Activated CD4-positive, alpha-beta T cell treated with anti-CD3 and anti-CD28 coated beads, Interleukin-2, Interleukin-4, amounts not matched to agents 100 ng/mL and 50 ng/mL, durations not matched to agents 16 hours and 8 hours (primary cell): ENCODE data around the gene AVPR2.

ENCODE experiments used
- DNase-seq: peaks from one replicate; pipeline ENCODE4 v3.0.0-alpha.2; 2020; ENCODE audit warnings: low spot score

Gene AVPR2

DNA sequence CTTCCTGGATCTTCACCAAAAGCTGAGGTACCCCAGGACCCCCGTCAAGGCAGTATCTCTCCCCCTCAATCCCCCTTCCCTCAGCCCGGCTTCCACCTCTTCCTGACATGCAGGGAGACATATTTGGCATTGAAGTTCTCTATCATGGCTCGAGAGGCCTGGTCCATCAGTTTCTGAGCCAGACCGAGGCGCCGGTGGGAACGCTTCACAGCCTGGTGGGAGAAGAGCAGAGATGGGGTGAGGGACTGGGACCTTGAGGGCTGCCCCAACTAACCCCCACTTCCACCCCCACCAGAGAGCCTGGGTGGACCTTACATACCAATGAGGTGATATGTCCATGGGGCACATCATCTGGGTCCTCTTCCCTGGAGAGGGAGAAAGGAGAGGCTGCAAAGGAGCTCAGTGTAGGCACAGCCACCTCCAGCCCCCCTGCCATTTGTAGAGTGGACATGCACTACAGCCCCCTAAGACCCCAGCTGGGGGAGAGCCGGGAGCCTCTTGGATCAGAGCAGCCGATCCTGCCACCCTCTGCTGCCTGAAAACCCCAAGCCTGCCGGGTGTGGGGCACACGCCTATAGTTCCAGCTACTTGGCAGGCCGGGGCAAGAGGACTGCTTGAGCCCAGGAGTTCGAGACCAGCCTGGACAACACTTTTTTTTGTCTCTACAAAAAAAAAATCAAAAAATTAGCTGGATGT is 27.9 kb downstream of the AVPR2 start:
- DNase-seq, result no peak

DNA sequence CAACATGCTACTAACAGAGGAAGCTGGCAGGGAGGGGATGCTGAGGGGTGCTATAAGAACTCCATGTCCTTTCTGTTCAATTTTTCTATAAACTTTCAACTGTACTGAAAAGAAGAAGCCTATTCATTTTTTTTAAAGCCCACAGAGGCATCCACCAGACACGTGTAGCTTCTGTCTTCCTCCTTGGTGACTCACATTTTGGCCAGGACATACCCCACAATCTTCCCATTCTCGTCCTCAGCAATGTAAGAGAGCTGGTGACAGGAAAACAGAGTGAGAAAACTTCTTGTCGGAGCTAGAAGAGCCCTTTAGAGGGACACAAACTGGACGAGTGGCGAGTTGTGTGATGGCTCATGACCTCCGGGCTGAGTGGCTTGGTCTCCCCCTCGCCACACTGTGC is 29.3 kb downstream of the AVPR2 start:
- DNase-seq, result no peak

DNA sequence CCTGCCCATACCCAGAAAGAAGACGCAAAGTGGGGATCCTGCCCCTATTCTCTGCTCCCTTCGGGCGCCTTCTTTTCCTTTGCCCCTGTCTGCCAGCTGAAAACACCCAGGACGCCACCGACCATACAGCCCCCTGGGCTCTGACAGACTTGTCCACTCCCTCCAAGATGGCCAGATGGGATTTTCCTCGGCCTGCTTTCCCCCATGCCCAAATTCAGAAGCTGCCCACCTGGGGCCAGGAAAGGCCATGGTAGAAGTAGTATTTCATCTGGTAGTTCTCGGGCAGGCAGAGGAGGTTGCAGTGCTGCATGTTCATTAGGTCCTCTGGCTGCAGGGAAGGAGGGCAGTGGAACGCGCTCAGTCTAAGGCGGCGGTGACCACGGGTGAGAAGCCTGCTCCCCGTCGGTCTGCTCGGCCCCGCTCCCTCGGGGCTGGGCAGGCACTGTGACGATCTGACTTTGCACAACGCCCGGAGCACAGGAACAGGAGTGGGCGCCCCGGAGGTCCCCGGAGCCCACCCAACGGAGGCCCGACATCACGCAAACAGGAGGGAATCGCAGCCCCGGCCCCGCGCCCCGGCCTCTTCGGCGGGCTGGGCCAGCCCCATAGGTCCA is 29.8 kb downstream of the AVPR2 start:
- no peak for DNase-seq

DNA sequence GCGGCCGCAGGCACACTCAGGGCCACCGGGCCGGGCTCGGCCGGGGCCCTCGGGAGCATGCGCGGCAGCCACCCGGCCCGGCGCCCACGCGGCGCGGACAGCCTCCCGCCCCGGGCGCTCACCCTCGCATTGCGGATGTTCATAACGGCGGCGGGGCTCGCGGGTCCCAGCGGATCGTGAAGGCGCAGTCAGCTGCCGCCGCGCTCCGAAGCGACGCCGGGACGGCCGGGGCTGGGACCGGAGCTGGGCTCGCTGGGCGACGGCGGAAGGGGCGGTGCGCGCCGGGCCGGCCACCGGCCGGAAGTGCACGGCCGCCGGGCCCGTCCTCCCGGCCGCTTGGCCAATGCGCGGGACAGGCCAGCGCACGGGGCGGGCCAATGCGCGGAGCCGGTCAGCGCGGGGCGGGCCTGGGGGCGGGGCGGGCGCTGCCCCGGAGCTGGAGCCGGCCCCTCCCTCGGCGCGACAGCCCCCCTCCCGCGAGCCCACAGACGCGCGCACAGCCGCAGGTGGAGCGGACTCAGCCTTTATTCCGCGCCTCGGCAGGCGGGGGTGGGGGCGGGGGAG is 30.4 kb downstream of the AVPR2 start, which contains the start of gene NAA10:
TSS of gene NAA10 (minus strand) at position 276 of the 564 bp plus-strand sequence. CDS start at position 143, 133 bp downstream.
- DNase-seq, result peak; percentile 69

DNA sequence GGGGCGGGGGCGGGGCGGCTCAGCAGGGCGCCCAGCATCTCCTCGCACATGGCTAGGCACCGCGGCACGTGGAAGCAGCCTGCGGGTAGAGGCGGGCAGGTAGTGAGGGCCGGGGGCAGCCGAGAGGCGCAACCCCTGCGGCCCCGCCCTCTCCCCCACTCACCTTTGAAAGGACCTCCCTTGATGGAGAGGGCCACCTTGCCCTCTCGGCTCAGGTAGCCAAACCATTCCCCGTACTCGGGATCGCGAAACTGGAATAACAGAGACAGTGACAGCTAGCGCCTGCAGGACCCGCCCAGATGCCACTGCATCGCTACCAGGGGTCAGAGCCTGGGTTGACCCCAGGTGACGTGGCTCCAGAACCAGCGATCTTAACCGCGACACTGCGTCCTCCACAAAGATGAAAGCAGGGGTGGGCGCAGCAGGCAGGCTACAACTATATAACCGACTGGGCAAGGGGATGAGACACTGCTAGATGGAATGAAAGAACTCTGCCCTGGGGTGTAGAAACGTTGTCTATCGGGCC is 30.9 kb downstream of the AVPR2 start:
- DNase-seq, result no peak

DNA sequence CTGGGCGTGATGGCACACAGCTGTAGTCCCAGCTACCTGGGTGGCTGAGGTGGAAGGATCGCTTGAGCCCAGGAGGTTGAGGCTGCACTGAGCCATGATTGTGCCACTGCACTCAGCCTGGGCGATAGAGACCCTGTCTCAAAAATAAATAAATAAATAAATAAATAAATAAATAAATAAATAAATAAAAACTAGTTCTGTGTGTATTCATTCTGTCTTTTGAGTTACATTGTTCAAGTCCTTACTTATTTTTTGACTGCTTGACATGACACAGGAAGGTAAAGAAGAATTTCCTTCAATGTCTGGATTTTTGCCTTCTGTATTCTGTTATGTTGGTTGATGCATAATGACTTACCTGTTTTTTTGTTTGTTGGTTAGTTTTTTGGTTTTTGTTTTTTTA is 32.6 kb downstream of the AVPR2 start:
- no peak for DNase-seq

DNA sequence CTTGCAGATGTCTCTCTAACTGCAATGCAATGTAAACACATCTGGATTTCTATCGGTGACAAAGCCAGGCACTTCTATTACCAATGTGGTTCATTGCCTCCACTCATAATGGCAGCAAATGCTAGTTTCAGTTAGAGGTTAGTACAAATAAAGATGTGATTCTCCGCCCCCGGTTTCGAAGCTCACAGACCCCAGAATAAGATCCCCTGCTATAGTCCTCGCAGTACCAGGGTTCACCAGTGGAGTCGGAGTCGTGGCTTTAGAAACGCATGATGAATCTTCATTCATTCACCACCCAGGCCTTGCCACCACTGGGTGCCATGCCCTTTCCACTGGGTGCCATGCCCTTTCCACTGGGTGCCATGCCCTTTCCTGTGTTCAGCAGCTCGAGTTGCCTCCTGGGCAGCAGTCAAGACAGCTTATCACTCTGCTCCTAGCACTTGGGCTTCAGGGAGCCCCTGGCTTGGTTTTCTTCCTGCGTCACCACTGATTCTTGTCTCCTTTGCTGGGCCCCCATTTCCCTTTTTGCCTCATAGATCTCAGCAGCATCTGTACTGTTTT is 33.8 kb downstream of the AVPR2 start:
- DNase-seq, result no peak

DNA sequence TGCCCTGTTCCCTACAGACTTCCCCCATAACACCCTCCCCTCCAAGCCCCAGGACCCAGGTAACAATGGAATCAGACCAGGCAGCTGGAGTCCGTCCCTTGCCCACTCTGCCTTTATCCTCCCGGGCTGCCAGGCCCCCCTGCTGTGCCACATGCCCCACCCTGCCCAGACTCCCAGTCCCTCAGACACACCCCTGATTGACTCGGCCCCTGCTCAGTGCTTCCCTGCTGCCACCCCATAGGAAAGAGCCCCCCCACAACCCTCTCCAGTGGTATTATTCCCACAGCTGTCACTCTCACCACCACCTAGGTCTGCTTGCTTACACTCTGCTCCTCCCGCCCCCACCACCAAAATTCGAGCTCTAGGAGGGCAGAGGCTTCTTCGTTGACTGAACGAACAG is 35.1 kb downstream of the AVPR2 start:
- DNase-seq, result no peak

DNA sequence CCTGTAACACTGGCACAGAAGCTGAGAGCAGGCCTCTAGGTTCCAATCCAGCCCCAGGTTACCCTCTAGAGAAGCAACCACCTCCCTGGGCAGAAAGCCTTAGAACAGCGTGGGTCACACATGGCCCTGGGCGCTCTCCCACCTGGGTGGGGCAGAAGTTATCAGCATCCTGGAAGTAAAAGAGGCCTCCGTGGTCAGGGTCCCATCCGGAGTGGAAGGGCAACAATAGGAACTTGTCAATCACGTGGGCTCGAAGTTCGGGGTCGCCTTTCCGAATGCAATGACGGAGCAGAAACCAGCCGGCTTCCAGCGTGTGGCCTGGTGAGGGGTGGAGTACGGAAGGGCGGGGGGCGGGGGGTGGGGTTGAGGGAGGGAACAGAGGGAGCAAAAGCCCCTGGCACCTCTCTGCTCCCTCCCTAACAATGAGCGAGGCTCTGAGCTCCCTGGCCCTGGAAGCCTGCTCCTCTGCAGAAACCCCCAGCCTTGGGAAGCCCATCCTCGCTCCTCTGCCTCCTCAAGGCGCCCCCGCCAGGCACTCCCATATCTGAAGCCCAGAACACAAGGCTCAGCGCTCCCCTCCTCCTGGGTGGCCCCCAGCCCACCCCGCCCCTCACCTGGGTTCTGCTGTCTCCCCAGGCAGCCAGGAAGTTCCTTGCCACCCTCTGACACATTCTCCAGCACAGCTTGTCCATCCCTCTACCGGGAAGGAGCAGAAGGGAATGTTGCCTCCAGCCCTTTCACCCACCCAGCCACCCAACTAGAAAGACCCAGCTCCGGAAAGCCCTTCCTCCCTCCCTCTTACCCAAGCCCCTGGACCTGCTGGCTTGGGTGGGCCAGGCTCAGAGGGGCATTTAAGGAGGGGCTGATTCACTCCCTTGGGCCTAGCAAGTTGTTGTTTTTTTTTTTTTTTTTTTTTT is 37.1 kb downstream of the AVPR2 start:
- DNase-seq, result no peak

DNA sequence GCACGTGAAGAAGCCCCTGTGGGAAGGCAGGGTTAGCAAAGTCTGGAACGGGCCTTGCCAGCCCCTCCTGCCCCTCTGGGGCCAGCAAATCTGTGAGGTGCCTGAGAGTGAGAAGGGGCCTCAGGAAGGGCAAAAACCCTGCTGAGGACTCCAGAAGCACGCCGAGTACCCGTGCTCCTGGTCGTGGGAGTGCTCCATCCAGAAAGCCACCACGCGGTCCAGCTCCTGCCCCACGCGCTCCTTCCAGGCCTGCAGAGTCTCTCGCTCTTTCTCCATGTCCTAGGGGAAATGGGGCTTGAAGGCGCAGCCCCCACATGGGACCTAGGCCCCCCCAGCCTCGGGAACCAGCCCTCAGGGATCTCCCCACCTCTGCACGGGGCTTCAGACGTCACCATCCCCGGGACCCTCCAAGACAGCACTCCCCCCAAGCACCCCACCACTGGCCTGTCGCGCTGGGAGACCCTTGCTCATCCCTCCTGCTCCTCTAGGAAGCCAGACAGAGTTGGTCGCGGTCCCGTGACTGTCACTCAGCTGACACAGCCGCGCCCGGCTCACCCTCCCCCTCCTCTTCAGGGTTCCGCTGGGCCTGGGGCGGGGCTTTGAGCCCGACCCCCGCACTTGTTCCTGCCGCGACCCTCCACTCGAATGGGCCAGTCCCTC is 39.8 kb downstream of the AVPR2 start, which contains the start of gene RENBP:
TSS of gene RENBP (minus strand) at position 504 of the 660 bp plus-strand sequence. CDS start at position 471, 33 bp downstream.
- DNase-seq, result peak; percentile 35

DNA sequence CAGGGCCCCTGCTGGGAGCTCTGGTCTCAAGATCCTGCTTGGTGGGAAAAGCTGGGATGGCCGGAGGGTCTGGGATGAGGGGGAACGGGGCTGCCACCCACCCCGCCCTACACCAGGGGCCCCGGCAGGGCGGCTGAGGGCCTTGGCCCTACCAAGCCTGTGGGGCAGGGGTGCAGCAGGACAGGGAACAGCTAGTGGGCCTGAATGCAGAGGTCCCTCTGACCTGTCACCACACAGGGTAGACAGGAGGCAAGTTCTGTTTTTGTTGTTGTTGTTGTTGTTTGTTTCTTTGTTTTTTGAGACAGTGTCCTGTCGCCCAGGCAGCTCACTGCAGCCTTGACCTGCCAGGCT is 40.3 kb downstream of the AVPR2 start:
- DNase-seq, result no peak

DNA sequence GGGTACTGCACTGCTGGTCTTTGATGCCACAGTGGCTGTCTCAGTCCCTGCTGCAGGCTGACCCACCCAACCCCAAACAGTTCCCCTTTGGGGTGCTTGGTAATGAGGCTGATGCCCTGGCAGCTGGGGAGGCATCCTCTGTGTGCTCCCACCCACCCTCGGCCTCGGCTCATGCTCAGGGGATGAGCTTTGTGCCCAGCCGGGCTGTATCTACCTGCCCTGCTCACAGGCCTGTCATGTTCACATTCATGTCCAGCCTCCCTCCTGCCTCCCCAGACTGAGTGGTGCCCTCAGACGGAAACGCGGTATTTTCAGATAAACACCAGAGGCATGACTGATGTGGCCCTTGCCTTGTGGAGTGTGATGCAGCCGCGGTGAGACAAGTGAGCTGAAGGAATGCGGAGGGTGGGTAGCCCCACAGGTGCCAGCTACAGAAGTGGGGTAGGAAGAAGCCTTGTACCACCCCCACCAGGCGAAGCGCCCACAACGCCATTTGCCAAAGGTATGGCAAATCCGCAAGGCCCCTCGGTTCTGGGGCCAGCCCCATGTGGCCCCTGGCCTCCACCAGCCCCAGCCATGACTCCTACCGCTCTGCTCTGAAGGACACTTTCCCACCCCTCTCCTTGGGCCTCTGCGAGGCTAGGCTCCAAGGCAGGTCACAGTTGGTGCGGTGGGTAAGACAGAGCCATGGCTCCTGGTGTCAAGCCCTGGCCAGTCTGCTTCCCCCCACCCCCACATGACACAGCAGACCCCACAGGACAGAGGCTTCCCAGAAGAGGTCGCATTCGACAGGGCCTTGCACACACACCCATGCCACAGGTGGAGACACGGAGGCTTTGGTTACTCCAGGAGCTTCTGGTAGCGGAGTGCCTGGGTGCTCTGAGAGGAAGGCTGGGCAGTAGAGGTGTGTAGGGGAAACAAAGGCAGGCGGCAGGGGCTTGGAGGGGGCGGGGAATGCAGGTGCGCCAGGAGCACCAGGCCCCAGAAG is 41.8 kb downstream of the AVPR2 start:
- DNase-seq, result no peak

DNA sequence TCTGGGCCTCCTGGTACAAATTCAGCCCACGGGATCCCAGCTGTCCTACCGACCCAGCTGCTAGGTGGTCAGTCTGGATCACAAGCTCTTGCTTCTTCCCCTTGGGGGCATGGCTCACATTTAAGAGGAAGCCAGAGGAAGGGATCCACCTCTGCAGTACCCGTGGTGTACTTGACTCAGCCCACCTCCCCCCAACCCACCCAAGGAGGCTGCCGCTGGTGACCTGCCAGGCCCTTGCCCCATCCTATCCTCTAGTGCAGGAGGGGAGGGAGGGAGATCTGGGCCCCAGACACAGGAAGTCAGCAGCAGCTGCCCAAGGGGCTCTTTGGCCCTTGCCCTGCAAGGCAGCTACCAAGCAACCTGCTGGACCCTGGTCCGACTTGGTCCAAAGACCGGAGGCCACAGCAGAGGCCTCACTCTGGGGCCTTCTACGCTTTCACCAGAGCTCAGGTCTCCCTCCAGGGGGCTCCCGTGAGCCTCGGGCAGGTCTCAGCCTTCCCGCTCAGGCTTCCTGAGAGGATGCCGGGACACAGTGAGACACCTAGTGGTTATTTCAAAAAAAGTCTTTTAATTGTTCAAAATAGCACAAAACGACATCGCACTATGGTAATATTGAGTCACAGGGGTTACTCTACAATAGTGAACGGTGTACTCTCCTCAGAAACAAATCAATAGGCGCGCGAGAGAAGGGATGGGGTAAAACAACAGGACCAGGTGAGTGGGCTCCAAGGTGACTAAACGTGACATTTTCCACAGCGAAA is 42.7 kb downstream of the AVPR2 start:
- DNase-seq, result peak; percentile 92

DNA sequence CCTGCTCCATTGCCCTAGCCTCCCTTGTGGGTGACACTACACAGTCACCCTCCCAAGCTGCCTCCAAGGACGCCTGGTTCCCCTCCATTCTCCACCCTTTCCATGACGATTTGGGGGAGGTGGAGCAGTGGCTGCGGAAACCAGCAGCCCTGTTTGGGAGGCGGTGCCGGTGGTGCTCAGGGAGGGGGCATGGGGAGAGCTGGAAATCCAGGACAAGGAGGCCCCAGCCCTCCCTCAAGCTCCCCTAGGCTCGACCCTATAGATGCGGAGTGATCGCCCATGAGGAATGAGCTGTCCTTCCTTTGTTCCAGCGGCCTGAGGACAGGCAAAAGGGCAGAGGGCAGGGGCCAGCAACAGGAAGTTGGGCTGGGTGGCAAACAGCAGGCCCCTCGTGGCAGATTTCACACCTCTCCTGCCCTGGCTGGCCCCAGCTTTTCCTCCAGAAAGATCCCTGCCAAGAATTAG is 43.6 kb downstream of the AVPR2 start:
- no peak for DNase-seq

DNA sequence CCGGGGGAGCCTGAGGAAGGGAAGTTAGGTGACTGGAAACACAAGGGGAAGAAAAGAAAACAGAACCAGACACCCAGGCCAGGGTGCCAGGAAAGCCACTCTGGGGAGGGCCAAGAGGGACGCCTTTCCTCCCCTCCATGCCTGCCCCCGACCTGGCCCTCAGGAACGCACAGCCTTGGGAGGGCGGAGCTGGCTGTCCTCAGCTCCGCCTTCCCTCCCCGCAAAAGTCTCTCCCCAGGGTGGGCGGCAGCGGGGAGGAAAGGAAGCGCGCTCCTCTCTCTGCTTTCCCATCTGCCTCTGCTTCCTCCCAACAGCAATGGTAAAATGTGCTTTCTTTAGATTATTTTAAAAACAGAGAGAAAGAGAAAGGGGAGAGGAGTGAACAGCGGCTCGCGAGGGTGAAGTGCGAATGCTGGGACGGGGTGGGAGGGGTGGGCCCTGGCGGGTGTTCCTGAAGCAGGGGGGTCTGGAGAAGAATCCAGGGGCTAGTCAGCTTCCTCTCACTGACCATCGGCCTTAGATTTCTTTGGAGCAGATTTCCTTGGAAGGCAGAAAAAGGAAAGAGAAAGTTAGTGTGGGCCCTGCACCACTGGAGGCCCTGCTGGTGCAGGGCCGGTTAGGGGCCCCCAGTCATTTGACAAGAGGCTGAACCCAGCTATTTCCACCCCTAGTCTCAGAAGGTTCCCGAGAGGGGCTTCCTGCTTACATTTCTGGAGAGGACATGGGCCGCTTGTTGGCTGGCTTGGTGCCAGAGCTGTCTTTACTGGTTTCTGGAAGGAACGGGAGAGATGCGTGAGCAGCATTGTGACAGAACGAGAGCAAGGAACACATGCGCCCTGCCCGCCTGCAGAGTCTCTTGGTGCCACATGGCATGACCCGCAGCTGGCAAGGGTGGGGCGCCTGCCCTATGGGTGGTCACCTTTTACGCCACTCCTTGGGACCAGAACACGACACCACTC is 44.7 kb downstream of the AVPR2 start:
- DNase-seq, result no peak

DNA sequence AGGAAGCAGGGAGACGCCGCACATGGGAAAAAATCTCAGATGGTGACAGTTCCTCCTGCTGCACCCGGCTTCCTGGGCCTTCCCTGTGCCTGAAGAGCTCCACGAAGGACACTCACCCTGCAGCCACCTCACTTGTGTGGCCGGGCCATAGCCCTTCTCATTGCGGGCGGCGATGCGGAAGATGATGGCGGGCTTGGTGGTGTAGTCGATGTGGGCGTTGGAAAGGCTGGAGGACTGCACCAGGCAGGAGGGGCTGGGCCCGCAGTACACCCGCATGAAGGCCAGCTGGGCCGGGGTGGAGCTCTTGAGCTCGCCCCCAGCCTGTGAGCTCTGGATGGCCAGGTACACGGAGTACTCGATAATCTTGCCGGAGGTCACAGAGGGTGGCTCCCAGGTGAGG is 45.7 kb downstream of the AVPR2 start:
- no peak for DNase-seq

DNA sequence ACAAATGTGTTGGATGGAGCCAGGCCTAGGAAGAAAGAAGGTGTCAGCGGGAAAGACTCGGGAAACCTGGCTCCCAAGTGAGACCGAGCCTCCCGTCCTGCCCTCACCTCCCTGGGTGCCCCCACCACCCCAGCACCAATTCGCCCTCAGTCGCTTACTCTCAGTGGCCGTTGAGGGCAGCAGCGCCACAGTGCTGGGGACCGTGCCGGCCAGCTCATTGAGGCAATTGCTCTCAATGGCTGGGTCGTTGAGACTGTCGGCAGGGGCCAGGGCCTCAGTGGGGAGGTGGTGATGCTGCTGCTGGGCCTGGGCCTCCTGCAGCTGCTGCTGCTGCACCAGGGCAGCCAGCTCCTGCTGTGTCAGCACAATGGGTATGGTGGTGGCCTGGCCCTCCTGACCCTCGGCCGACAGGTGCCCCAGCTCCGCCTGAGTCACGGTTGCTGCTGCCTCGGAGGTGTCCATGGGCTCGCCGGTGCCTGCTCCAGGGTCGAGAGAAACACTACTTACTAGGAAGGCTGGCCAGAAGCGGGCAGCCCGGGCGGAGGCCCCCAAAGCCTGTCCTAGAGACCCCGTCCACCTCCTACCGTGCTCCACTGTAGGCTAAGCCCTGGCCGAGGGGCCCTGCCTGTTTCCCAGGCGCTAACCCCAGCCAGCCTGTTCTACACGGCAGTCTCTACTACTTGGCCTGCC is 47.4 kb downstream of the AVPR2 start:
- no peak for DNase-seq
